ENCODE results near the gene FKBP8.
"Not testable (repeated sequence)": the region's sequence is repeated elsewhere in the genome, so short reads cannot be mapped to it uniquely, and the experiment has no call there.

Gene FKBP8

DNA sequence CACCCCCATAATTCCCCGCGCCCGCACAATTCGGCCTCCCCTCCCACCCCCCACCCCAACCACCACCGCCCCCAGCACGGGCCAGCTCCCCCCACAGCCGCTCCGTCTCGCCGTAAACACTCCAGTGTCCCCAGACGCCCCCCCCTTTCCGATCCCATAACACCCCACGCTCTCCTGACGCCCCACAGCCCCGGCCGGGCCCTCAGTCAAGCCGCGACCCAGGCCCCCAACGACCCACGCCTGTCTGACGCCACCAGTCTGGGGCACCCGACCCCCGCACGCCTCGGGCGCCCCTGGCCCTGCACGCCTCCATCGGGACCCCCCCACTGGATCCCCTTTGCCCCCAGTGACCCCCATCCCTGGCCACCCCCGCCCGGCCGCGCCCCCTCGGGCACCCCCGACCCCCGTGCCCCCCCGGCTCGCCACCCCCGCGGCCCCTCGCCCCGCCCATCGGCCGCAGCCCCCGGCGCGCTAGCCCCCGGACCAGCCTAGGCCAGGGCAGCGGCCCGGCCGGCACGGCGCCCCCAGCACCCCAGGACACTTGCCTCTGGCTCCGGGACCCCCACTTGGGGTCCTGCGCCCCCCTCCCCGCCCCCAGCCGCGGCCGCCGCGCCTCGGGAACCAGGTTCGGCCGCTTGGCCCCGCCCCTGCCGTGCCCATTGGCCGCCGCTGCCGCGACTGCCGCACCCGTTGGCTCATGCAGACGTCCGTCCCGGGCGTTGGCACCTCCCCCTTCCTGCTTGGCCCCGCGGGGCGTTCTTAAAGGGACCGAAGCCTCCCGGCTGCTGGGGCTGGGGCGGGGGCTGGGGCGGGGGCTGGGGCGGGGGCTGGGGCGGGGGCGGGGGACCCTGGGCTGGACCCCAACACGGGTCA, at the start of gene FKBP8:
Gene FKBP8, minus strand, starts transcription at position 633 of the 873 bp plus-strand sequence. CDS start 1,603 bp downstream, outside the sequence.
- DNase-seq, result peak; percentile 94

DNA sequence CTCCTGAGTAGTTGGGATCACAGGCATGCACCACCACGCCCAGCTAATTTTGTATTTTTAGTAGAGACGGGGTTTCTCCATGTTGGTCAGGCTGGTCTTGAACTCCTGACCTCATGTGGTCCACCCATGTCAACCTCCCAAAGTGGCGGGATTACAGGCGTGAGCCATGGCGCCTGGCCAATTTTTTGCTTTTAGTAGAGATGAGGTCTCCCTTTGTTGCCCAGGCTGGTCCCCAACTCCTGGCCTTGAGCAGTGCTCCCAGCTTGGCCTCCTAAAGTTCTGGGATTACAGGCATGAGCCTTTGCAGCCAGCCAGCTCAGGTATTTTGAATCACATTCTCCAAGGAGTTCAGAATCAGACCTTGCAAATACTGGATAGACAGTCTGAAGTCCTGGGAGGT, 49.4 kb upstream of the FKBP8 start:
- DNase-seq, result not testable (repeated sequence)

DNA sequence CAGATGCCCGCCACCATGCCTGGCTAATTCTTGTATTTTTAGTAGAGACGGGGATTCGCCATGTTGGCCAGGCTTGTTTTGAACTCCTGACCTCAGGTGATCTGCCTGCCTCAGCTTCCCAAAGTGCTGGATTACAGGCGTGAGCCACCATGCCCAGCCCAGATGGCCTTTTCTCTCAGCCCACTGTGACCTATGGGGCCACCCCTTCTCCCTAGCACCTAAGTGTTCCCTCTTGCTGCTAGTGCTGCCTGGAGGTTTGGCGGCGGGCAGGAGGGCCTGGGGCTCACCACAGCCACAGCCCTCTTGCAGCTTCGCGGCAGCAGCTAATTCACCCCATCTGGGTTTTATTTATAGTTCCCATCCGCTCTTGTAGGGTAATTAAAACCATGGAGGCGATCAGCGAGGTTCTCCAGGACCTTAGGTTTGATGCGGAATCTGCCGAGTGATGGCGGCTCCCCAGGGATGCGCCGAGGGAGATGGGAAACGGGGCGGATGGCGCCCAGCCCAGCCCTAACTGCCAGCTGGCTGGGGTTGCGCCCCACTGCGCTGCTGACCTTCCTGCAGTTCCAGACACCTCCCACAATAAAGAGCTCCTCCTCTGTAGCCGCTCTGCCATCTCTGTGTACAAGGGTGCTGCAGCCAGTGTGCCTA, 48.5 kb upstream of the FKBP8 start:
- no peak for DNase-seq

DNA sequence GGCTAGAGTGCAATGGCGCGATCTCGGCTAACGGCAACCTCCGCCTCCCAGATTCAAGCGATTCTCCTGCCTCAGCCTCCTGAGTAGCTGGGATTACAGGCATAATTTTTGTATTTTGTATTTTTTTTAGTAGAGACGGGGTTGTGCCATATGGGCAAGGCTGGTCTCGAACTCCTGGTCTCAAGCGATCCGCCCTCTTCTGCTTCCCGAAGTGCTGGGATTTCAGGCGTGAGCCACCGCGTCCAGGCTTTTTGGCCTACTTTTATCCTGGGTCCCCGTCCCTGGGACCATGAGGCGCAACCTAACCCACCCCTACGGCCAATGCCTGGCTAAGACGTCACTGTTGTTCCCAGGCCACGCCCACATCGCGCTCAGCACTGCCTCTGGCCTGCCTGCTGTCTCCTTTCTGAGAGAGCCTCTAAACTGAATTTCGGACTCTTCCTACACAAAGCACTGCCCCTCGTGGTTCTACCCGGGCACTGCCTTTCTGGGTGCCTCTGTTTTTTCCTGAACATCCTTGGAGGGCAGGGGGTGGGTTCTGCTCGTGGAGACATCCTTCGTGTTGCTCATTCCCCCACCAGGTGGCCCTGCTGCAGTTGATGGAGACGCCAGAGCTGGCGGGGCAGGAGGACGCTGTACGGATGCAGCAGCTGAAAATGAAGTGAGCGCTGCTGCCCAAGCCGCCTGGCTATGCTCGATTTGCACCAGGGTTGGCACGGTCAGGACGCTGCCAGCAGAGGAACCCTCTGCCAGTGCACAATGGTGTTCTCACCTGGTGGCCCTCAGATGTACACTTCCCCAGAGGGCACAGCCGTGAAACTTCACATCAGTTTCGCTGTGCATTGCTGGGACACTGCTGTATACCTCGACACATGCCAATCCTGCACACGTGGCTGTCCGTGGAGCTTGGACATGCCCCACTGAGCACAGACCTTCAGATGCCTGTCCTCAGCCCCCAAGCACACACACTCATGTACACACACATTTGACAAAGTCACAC, 47.2 kb upstream of the FKBP8 start:
- no peak for DNase-seq

DNA sequence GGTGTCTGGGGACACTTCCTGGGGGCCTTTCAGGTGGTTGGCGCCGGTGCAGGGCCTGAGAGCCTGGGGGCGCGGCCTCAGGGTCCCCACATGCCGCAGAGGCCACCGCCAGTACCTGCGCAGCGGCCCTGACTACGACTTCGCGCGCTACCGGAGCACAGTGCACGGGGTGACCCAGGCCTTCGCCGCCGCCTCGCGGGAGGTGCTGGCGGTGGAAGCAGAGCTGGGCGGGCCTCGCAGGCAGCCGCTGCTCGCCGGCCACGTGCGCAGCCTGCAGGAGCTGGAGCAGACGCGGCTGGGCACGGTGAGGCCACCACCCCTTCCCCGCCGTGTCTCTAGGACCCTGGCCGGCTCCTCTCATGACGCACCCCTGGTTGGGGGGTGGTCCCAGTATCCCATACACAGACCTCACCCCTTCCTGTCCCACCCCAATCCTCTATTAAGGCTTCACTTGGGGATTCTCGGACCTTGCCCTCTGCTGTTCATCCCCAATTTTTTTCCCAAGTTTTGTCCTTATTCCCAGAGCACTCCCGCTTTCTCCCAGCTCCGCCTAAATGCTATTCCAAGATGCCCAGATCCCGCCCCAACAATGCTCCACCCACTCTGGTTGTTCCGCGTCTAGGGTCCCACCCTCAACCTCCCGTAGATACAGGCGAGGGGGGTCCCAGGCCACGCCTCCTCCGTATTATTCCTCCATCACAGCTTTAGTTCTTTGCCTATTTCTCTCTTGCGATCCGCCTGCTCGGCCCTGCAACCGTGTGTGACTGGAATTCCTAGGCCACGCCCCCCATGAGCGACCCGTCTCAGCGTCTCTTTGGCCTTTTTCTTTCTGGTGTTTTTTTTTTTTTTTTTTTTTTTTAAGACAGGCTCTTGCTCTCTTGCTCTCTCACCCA, 46.3 kb upstream of the FKBP8 start:
- no peak for DNase-seq

DNA sequence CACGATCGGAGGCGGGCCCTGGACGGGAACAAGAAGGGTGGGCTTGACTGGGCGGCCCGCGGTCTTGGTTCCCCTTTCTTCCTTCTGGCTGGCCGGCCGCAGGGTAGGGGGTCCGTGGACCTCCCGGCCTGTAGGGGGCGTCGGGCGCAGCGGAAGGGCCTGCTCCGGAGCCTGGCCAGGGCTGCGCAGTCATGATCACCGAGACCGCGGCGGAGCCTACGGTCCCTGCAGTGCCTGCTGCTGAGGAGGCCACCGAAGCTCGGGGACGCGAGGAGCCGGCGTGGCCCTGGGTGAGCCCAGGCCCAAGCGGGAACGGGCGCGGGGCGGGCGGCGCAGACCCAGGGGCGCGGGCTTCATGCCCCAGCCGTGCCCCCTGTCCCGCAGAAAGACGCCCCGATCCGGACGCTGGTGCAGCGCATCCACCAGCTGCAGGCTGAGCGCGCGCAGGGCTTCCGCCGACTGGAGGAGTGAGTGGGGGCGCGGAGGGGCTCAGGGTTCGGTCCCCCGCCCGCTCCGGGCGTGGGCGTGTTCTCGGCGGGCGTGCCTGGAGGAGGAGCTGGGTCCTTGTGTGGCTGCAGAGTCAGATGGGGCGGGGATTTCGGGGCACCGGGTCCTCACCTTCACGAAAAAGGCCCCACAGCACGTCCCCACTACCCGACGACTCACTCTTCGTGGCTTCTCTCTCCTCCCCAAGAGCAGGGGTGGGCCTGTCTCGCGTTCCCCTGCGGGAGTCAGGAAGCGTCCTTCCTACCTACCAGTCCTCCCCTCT, 45.4 kb upstream of the FKBP8 start, which contains the start of gene REX1BD:
Gene REX1BD, plus strand, starts transcription at position 188 of the 769 bp plus-strand sequence. Its CDS starts 4 bp downstream, at position 192.
- peak; percentile 89 for DNase-seq

DNA sequence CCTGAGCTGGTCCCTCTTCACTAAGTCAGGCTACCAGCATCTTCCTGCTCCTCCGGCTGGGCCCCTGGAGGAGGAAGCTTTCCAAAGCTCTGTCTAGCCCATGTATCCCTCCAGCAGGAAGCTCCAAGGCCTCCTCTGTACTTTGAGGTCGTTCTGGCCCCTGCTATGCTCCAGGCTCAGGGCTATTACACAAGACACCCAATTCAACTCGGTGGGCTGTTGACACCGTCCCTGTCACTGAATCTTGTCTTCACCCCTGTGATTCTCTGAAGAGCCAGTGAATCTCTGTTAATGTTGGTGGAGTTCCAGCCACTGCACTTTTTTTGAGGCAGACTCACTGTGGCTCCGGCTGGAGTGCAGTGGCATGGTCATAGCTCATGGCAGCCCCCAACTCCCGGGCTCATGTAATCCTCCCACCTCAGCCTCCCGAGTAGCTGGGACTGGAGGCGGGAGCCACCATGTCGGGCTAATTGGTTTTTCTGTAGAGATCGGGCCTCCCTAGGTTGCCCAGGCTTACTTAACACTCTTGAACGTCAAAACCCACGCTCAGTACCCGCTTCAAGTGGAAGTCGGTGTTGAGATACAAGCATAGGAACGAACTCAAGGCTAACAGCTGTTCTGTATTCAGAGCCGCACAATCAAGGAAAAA, 44.7 kb upstream of the FKBP8 start:
- DNase-seq, result no peak

DNA sequence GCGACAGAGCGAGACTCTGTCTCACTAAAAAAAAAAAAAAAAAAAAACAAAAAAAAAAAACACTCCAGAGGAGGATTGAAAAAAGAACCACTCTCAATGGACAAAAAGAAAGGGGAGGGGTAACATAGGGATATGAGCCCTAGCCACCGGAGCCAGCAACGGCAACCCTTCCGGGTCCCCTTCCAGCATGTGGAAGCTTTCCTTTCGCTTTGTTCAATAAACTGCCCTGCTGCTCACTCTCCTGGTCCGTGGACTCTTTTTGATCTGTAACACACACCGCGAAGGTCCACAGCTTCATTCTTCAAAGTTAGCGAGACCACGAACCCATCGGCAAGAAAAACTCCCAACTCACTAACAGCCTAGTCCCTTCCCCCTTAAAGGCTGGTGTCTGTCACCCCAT, 44.2 kb upstream of the FKBP8 start:
- DNase-seq, result no peak

DNA sequence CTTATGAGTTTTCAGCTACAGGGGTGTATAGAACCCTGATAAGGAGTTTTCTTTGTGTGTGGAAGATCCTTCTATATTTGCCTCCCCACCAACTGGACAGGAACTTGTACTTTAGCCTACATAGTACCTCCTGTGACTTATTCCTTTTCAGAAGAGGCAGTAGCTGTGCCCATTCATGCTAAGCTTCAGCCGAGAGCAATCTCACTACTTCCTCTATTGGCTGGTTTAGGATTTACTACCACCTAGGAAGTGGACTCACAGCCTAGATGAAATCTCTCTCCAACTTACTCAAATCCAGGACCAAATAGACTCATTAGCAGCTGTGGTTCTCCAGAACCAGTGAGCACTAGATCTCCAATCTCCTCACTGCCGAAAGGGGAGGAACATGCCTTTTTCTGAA, 42.9 kb upstream of the FKBP8 start:
- DNase-seq, result no peak

DNA sequence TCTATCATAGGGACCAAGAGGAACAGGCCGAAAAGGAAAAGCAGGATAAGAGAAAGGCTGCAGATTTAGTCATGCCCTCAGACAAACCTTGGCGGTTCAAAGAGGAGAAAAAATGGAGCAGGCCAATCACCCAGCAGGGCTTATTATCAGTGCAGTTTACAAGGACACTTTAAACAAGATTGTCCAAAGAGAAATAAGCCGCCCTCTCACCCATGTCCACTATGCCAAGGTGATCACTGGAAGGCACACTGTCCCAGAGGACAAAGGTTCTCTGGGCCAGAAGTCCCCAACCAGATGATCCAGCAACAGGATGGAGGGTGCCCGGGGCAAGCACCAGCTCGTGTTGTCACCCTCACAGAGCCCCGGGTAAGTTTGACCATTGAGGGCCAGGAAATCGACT, 36.9 kb upstream of the FKBP8 start:
- DNase-seq, result no peak

DNA sequence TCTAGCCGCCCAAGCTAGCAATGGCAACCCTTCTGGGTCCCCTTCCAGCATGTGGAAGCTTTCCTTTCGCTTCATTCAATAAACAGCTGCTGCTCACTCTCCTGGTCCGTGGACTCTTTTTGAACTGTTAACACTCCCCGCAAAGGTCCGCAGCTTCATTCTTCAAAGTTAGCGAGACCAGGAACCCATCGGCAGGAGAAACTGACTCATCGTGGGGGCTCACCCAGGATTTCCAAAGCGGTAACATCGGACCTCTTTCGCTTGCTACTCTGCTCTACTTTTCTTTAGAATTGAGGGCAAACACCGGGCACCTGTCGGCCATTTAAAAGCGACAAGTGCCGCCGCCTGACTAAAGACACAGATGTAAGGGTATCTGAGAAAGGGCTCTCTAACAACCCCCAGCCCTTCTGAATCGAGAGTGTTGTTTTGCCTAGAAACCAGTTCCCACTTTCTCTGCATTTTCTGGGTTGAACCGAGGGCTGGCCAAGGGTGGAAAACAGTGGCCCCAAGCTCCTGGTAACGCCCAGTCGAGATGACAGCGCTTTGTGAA, 34.1 kb upstream of the FKBP8 start:
- no peak for DNase-seq

DNA sequence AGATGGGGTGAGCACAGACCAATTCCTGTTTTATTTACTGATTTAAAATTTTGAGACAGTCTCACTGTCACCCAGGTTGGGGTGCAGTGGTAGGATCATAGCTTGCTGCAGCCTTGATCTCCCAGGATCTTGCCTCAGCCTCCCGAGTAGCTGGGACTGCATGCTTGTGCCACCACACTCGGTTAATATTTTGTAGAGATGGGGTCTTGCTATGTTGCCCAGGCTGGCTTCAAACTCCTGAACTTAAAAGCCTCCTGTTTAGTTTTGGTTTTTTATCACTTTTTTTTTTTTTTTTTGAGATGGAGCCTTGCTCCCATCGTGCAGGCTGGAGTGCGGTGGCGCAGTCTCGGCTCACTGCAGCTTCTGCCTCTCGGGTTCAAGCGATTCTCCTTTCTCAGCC, 33.0 kb upstream of the FKBP8 start:
- DNase-seq, result no peak

DNA sequence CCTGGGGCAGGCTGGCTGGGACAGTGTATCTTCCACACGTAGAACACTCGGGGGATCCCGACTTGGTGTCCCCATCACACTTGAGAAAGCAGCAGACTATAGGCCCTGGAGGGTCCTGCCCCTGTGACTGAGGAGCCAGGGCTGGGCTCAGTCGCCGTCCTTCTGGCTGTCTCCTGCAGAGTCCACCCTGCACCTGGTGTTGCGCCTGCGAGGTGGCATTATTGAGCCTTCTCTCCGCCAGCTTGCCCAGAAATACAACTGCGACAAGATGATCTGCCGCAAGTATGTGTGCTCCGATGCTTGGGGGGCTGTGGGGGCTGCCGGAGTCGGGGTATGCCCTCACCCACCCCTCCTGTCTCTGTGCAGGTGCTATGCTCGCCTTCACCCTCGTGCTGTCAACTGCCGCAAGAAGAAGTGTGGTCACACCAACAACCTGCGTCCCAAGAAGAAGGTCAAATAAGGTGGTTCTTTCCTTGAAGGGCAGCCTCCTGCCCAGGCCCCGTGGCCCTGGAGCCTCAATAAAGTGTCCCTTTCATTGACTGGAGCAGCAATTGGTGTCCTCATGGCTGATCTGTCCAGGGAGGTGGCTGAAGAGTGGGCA, 31.4 kb upstream of the FKBP8 start:
- DNase-seq, result no peak

DNA sequence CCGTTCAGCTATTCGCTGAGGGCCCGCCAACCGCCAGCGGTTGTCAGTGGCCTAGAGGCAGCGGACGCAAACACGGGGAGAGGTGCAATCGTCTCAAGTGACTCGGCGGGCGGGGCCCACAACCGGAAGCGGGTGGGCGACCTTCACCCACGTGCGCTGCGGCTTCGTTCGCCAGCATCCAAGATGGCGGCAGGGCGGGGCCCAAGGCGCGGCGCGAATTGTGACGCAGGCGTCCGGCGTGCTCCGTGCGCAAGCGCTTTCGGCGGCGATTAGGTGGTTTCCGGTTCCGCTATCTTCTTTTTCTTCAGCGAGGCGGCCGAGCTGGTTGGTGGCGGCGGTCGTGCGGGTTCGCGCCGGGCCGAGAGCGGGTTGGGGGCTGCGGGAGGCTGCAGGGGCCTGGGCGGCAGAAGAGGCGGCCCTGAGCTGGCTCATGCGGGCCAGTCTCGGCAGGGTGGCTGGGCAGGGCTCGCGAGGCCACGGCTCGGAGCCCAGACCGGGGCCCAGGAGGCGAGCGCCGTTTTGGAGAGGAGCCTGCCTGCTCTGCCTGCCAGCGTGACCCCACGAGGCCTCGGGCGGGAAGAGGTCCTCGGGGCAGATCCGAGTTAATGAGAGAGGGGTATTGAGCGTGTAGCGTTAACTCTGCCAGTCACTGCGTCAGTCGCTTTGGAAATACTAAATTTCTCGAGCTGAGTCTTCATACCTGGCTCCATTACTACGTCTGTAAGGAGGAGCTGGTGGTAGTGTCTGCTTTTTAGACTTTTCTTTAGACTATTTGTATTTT, 28.4 kb upstream of the FKBP8 start, which contains the start of gene UBA52:
Gene UBA52, plus strand, starts transcription at position 294 of the 781 bp plus-strand sequence. CDS start 1,444 bp downstream, outside the sequence.
- DNase-seq, result peak; percentile 99

DNA sequence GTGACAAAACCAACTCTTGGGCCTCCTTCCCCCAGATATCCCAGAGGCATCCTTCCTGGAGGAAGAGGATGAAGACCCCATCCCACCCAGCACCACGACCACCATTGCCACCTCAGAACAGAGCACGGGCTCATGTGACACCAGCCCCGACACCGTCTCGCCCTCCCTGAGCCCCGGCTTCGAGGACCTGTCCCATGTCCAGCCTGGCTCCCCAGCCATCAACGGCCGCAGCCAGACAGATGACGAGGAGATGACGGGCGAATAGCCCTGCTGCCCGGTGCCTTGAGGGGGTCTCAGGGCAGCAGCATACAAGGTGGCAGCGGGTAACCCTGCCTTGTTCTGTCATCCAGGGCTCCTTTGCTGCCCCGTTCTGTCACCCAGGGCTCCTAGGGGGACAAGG, 25.0 kb upstream of the FKBP8 start:
- DNase-seq, result no peak

DNA sequence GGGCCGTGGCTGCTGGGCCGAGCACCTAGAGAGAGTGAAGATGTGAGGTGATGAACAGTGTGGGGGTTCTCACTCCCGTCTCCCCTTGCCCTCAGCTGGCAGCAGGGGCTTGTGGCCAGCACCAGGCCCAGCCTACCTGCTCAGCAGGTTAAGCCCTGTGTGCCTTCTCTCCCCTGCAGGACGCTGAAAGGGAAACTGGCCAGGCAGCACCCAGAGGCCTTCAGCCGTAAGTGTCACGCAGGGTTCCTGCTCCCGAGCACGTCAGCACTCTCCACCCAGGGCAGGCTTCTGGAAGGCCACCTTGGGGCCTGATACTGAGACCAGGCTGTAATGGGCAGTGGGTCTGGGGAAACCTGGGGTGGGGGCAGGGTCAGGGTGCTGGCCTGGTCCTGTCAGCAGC, 23.6 kb upstream of the FKBP8 start:
- no peak for DNase-seq

DNA sequence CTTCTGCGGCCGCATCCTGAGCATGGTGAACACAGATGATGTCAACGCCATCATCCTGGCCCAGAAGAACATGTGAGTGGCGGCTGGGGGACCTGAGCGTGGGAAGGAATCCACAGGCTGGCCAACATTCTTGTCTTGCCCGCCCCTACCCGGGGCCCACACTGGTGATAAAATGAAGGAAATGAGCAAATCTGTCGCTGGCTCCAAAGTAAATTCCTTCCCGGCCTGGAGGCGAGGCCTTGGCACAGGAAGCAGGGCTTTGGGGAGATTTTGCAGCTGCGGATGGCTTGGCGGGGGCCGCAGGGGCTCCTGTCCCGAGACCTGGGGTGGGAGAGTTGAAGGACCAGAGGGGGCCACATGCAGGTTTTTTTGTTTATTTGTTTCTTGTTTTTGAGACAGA, 18.7 kb upstream of the FKBP8 start:
- DNase-seq, result no peak

DNA sequence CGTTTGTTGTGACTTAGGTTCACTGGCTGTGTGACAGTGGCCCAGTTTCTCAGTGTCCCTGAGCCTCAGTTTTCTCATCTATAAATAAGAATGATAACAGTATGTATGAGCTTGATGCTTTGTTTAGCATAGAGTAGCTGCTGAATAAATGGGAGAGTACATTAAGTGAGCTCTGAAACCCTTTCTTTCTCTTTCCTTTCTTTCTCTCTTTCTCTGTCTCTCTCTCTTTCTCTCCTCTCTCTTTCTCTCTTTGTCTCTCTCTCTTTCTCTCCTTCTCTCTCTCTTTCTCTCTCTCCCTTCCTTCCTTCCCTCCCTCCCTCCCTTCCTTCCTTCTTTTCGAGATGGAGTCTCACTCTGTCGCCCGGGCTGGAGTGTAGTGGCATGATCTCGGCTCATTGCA, 16.3 kb upstream of the FKBP8 start:
- no peak for DNase-seq

DNA sequence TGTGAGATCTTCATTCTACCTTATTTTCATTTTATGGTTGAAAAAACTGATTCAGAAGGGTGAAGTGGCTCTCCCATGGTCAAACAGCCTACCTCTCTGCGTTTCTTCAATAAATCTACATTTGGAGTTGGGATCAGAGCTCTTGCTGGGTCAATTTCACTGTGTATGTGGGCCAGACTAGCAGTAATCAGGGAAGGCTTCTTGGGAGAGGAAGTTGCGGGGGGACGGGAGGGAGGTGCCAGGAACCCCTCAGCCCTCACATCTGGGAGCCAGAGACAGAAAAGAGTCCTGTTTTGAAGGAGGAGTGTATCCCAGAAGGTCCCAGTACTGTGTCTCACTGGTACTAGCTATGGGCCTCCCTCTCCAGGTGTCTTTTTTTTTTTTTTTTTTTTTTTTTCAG, 15.2 kb upstream of the FKBP8 start:
- peak; percentile 10 for DNase-seq
